AG04450 (cell line): ENCODE results near the gene GLCCI1. TPM values are rescaled to one million over a fixed set of nuclear protein-coding genes. Genes with fewer than 3 reads are reported as not detected.

Experiments
- CTCF ChIA-PET: fragments of 300-600, 350-600 bp; formaldehyde crosslinking; extraction: SDS; loops from one replicate; lab custom pipeline; 2022; ENCODE audit warnings: antibody characterized with exemption, inconsistent platforms; lab: Charles Lee
- POLR2A ChIA-PET: fragments of 350-600 bp; formaldehyde crosslinking; extraction: SDS; loops from one replicate; lab custom pipeline; 2021; ENCODE audit warnings: antibody characterized with exemption, inconsistent platforms; lab: Yijun Ruan, JAX
- DNase-seq: peaks from one replicate; pipeline ENCODE4 v3.0.0-alpha.2; 2011; ENCODE audit warnings: low read depth, low spot score
- H3K27ac ChIP-seq: one replicate; pipeline ENCODE4 v1.5.1; 2012; ENCODE audit warnings: low read depth, low read length, control low read depth
- H3K27me3 ChIP-seq: one replicate; pipeline ENCODE4 v1.6.0; 2012; ENCODE audit warnings: low read length; ENCODE audit not compliant: control insufficient read depth, insufficient read depth
- H3K4me3 ChIP-seq: 2 replicates; pipeline ENCODE4 v1.5.1; 2011; ENCODE audit warnings: mild to moderate bottlenecking, low read depth, low read length, control low read depth
- H3K9me3 ChIP-seq: 2 replicates; pipeline ENCODE4 v1.5.1; 2012; ENCODE audit warnings: low read length; ENCODE audit not compliant: control insufficient read depth, insufficient read depth
- CTCF ChIP-seq: IDR thresholded peaks from 2 replicates; pipeline ENCODE4 v1.5.1; 2011; ENCODE audit warnings: low read depth, low read length, control low read depth, inconsistent platforms
- polyA plus RNA-seq: library from polyadenylated mRNA; depleted of rRNA; stranded (reverse); fragments of >200 nt; gene quantifications from 2 replicates; pipeline ENCODE4 v1.2.3, GENCODE V29; 2011

The GLCCI1 gene
- polyA plus RNA-seq, 1 experiment = 13.5 TPM

- H3K9me3 ChIP-seq = no peaks in the 10 kb centered on the region; the same call in 1 of the 2 replicates
- H3K27me3 ChIP-seq = no peaks in the 10 kb centered on the region
- CTCF ChIA-PET = no interaction called here
- POLR2A ChIA-PET = no interaction called here
- no peak overlapping the region for H3K4me3 ChIP-seq
- no peak overlapping the region for H3K27ac ChIP-seq
- DNase-seq = no peak
- no peak for TF ChIP-seq CTCF
Measured at GRCh38 chr7:8130663-8131062, 162.1 kb downstream of the GLCCI1 start.

- Histone ChIP-seq H3K4me3 (no peak overlapping the region), H3K27ac (no peak overlapping the region), H3K9me3 (no peaks in the 10 kb centered on the region; the same call in 1 of the 2 replicates), H3K27me3 (no peaks in the 10 kb centered on the region)
- POLR2A ChIA-PET = no interaction called here
- TF ChIP-seq CTCF = no peak
- DNase-seq = no peak
- CTCF ChIA-PET = interaction anchor here (1.0 kb wide), 1 partner anchor 58 kb away, joined by 4 read pairs; no protein-coding TSS in a partner anchor
Measured at GRCh38 chr7:8131694-8132605, 163.4 kb downstream of the GLCCI1 start.

- Histone ChIP-seq H3K27ac (no peak overlapping the region), H3K4me3 (no peak overlapping the region), H3K9me3 (no peaks in the 10 kb centered on the region; the same call in 1 of the 2 replicates), H3K27me3 (no peaks in the 10 kb centered on the region)
- CTCF ChIA-PET = no interaction called here
- POLR2A ChIA-PET = interaction anchor here (0.8 kb wide), 1 partner anchor 1099 kb away, joined by 14 read pairs; no protein-coding TSS in a partner anchor
- no peak for TF ChIP-seq CTCF
- no peak for DNase-seq
Measured at GRCh38 chr7:8133188-8133848, 164.7 kb downstream of the GLCCI1 start.

GRCh38 chr7:8134089-8134733, 165.6 kb downstream of the GLCCI1 start:
- POLR2A ChIA-PET = interaction anchor here (0.8 kb wide), 1 partner anchor 1100 kb away, joined by 14 read pairs; no protein-coding TSS in a partner anchor
- no peak for DNase-seq
- CTCF ChIA-PET = no interaction called here
- no peak overlapping the region for H3K4me3 ChIP-seq
- TF ChIP-seq CTCF = no peak
- H3K27me3 ChIP-seq = no peaks in the 10 kb centered on the region
- H3K27ac ChIP-seq = no peak overlapping the region
- H3K9me3 ChIP-seq = no peaks in the 10 kb centered on the region; the same call in 1 of the 2 replicates
